Thoracic aorta (tissue), 2 donors: Measurements from ENCODE around the gene RAET1E. TPM values are rescaled to one million over a fixed set of nuclear protein-coding genes. Genes with fewer than 3 reads are reported as not detected.
A peak's percentile ranks its signal among the peaks of the same experiment; 100 is the strongest.
"Not testable (repeated sequence)": the region's sequence is repeated elsewhere in the genome, so short reads cannot be mapped to it uniquely, and the experiment has no call there.

Experiments
- ATAC-seq: fragments of 150-250 bp; one replicate; pipeline ENCODE4 v1.8.0; 2017; ENCODE audit warnings: low read depth; ENCODE audit not compliant: insufficient number of reproducible peaks, low FRiP score
- DNase-seq: peaks from one replicate; pipeline ENCODE4 v3.0.0-alpha.2; 2020; ENCODE audit warnings: low spot score
- H3K27ac ChIP-seq, 2 donors: fragments of 200-600 bp; sonication (generic); 1 replicate in 1 of 2; 2 replicates in 1 of 2; pipeline ENCODE4 v1.5.1; 2016; ENCODE audit warnings: mild to moderate bottlenecking in 2 of 2, moderate library complexity in 2 of 2
- H3K27me3 ChIP-seq: fragments of 200-600 bp; sonication (generic); replicated peaks from 2 replicates; pipeline ENCODE4 v1.6.0; 2016; ENCODE audit warnings: mild to moderate bottlenecking; ENCODE audit not compliant: insufficient read depth
- H3K36me3 ChIP-seq: fragments of 200-600 bp; sonication (generic); one replicate; pipeline ENCODE4 v1.5.1; 2016
- H3K4me1 ChIP-seq, 2 donors: fragments of 200-600 bp; sonication (generic); 1 replicate in 1 of 2; 2 replicates in 1 of 2; pipeline versions ENCODE4 v1.5.1 to v1.6.0; 2016; ENCODE audit warnings: low read depth in 2 of 2, mild to moderate bottlenecking in 1 of 2; ENCODE audit not compliant: control insufficient read depth in 1 of 2
- H3K4me3 ChIP-seq: fragments of 200-600 bp; sonication (generic); 2 replicates; pipeline ENCODE4 v1.5.1; 2016; ENCODE audit warnings: mild to moderate bottlenecking
- H3K9me3 ChIP-seq: fragments of 200-600 bp; sonication (generic); 2 replicates; pipeline ENCODE4 v1.5.1; 2016
- total RNA-seq, 2 donors: library from RNA; depleted of rRNA; stranded (reverse); fragments of >200 nt; gene quantifications; one replicate each; pipeline versions ENCODE4 v1.1.0 to v1.2.3, GENCODE V29; 2016
- TF ChIP-seq, protein P1 (sequence below): fragments of 200-600 bp; sonication (generic); IDR thresholded peaks from one replicate; pipeline ENCODE4 v1.5.1; 2019; ENCODE audit warnings: antibody characterized with exemption

The RAET1E gene, protein sequence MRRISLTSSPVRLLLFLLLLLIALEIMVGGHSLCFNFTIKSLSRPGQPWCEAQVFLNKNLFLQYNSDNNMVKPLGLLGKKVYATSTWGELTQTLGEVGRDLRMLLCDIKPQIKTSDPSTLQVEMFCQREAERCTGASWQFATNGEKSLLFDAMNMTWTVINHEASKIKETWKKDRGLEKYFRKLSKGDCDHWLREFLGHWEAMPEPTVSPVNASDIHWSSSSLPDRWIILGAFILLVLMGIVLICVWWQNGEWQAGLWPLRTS
- not detected for total RNA-seq

DNA sequence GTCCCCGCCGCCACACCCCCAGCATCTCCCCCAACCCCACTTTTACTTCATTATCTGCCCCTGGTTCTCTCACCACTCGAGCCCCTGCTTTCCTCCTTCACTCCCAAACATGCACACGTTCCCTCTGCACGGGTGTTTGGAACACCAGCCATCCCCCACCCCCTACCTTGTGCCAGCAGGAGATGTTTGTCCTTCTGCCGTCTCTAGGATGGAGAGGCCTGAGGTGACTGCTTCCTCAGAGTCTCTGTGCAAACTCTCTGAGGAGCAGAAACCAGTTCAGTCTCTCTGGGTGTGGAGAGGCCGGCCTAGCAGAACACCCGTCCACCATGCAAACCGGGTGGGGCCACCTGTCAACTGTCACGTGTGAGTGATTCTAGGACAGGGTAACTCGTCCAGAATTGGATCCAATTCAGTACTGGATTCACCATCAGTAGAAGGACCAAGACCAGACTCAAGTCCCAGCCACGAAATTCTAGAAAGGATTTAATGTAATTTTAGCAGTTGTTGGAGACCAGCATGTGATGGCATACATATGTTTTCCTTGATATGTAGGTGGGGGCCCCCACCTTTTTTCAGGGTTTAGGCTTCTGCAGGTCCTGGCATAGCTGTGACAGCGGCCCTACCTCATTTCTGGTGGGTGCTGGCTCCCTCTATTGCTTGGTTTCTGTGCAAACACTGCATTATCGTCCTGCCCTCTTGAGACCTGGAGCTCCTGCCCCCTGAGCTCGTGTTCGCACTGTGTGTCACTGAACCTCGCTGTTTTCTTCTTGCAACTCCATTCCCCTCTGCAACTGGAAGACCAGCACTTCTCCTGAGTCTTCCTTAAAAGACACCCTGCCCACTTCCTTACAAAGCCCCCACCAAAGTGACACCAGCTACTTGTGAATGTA lies at the start of gene RAET1E:
Gene RAET1E, minus strand, starts transcription at position 259 of the 890 bp plus-strand sequence. CDS start 7,212 bp downstream, outside the sequence.
- TF ChIP-seq, protein P1, sequence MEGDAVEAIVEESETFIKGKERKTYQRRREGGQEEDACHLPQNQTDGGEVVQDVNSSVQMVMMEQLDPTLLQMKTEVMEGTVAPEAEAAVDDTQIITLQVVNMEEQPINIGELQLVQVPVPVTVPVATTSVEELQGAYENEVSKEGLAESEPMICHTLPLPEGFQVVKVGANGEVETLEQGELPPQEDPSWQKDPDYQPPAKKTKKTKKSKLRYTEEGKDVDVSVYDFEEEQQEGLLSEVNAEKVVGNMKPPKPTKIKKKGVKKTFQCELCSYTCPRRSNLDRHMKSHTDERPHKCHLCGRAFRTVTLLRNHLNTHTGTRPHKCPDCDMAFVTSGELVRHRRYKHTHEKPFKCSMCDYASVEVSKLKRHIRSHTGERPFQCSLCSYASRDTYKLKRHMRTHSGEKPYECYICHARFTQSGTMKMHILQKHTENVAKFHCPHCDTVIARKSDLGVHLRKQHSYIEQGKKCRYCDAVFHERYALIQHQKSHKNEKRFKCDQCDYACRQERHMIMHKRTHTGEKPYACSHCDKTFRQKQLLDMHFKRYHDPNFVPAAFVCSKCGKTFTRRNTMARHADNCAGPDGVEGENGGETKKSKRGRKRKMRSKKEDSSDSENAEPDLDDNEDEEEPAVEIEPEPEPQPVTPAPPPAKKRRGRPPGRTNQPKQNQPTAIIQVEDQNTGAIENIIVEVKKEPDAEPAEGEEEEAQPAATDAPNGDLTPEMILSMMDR: no peak
- DNase-seq (no peak), ATAC-seq (no peak)
- no peaks in the 10 kb centered on the region for H3K27me3 ChIP-seq
- peak within 1 kb of the TSS; percentile 60 for H3K4me3 ChIP-seq
- peak within 1 kb of the TSS; percentile 42 to 73 for H3K27ac ChIP-seq
- no peaks in the 10 kb centered on the region for H3K9me3 ChIP-seq
- peaks cover 19 to 34% of the 10 kb centered on the region in 2 donors for H3K4me1 ChIP-seq
- no peaks in the 10 kb centered on the region for H3K36me3 ChIP-seq

DNA sequence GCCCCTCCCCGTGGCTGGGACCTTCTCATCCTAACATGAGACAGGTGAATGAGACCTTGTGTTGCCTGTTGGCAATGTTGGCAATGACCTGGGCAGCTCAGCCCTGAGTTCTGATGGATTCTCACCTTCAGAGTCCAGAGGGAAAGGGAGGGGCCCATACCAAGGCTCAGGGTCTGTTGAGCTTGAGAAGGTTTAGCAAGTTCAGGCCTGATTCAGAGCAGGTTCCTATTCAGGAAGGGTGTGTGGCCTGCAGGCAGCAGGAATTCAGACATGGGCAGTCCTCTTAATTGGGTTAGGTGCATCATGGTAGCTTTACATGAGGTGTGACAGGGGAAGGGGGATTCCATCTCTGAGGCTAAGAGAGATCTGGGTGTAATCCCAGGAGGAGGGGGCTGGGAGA lies 49.6 kb upstream of the RAET1E start:
- not testable (repeated sequence) for DNase-seq, ATAC-seq, H3K27ac ChIP-seq, H3K4me1 ChIP-seq, H3K27me3 ChIP-seq, H3K4me3 ChIP-seq, H3K36me3 ChIP-seq, H3K9me3 ChIP-seq

DNA sequence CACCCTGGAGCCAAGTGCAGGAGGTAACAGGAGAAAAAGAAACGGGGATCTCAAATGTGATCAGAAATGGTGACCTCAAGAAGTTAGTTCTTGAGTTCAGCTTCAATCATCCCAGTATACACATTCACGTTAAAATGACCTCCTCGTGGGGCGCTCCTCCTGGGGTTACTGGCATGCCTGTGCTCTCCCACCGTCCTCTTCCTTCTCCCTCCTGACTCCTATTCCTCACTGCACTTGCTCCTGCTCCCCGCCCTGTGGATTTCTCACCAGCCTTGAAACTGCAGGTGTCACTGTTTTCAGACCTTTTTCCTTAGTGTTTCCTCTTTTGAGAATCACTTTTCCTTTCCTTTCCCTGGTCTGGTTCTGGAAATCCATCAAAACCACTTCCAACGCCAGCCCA lies 48.7 kb upstream of the RAET1E start:
- H3K36me3 ChIP-seq, DNase-seq, H3K27ac ChIP-seq, ATAC-seq, H3K4me3 ChIP-seq, H3K27me3 ChIP-seq, H3K9me3 ChIP-seq, H3K4me1 ChIP-seq: not testable (repeated sequence)

DNA sequence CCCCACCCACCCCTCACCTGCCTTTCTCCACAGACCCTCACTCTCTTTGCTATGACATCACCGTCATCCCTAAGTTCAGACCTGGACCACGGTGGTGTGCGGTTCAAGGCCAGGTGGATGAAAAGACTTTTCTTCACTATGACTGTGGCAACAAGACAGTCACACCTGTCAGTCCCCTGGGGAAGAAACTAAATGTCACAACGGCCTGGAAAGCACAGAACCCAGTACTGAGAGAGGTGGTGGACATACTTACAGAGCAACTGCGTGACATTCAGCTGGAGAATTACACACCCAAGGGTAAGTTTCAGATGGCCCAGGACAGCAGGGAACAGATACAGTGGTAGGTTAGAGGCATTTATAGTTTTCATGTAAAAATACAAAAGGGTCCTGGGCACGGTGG lies 47.4 kb upstream of the RAET1E start:
- not testable (repeated sequence) for H3K27me3 ChIP-seq, H3K36me3 ChIP-seq, H3K9me3 ChIP-seq, DNase-seq, H3K27ac ChIP-seq, ATAC-seq, H3K4me3 ChIP-seq
- H3K4me1 ChIP-seq: peaks cover 7 to 11% of the 10 kb centered on the region in 2 donors

DNA sequence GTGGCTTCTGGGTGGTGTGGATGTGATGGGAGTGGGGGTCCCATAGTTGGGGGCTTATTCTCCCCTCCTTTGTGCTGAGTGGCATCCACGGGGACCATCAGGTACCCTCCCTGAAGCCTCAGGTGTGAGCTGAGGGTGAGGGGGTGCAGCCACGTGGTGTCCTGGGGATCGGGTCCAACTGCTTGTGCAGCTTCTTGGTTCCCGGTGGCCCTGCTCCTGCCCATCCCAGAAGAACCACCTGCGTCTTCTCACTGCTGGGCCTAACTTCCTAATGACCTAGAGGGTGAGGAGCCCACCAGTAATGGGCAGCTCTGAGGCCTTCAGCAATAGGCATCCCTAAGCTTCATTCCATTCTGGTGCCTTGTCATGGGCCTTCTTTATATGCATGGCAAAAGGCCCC lies 45.4 kb upstream of the RAET1E start:
- not testable (repeated sequence) for H3K27ac ChIP-seq, ATAC-seq, H3K9me3 ChIP-seq, DNase-seq, H3K4me3 ChIP-seq, H3K36me3 ChIP-seq
- Histone ChIP-seq H3K4me1 (peaks cover 14 to 18% of the 10 kb centered on the region in 2 donors), H3K27me3 (peaks cover 27% of the 10 kb centered on the region)

DNA sequence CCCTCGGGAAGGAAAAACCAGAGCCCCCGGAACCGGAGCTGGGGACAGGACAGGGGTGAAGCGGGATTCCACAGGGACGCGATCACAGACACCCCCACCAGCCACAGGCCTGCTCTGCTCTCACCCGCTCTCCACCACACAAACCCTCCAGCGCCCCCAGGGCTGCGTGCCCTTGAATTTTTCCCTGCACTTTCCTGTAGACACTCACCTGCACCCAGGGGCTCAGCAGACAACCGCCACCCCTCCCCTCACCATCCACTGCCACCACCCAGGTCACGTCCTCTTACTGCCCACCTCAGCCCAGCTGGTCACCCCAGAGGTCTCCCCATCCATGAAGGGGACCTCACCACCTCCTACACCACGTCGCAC lies 44.5 kb upstream of the RAET1E start:
- DNase-seq (no peak), ATAC-seq (no peak)
- peaks cover 16 to 21% of the 10 kb centered on the region in 2 donors for H3K4me1 ChIP-seq
- peak overlapping the region; percentile 77 for H3K4me3 ChIP-seq
- H3K27ac ChIP-seq: no peak overlapping the region
- H3K36me3 ChIP-seq: no peaks in the 10 kb centered on the region
- peaks cover 29% of the 10 kb centered on the region for H3K27me3 ChIP-seq
- no peaks in the 10 kb centered on the region for H3K9me3 ChIP-seq
- TF ChIP-seq, protein P1: no peak
